ENCODE data around the gene TTC39C.

TTC39C gene

GRCh38 chr18:24014062-24014985 lies at the start of gene TTC39C:
Gene TTC39C (plus strand): TSS chr18:24014754. CDS start chr18:24014872, 118 bp downstream.
- DNase-seq = peak; percentile 96

- peak; percentile 75 for DNase-seq
Measured at GRCh38 chr18:23966909-23967308, 47.6 kb upstream of the TTC39C start.

- peak; percentile 80 for DNase-seq
Measured at GRCh38 chr18:23967321-23968089, 47.0 kb upstream of the TTC39C start.

GRCh38 chr18:23968638-23969604 lies 45.6 kb upstream of the TTC39C start:
- DNase-seq = peak; percentile 81

GRCh38 chr18:23969664-23970063 lies 44.9 kb upstream of the TTC39C start:
- DNase-seq = peak; percentile 45

- peak; percentile 55 for DNase-seq
Measured at GRCh38 chr18:23970161-23971096, 44.1 kb upstream of the TTC39C start.

GRCh38 chr18:23971097-23971440 lies 43.5 kb upstream of the TTC39C start:
- no peak for DNase-seq

GRCh38 chr18:23971666-23972230 lies 42.8 kb upstream of the TTC39C start:
- DNase-seq = no peak

- no peak for DNase-seq
Measured at GRCh38 chr18:23972453-23972852, 42.1 kb upstream of the TTC39C start.

- no peak for DNase-seq
Measured at GRCh38 chr18:23977103-23977502, 37.5 kb upstream of the TTC39C start.

GRCh38 chr18:23977719-23978483 lies 36.7 kb upstream of the TTC39C start:
- peak; percentile 53 for DNase-seq

GRCh38 chr18:23981369-23981980 lies 33.1 kb upstream of the TTC39C start:
- peak; percentile 69 for DNase-seq

- DNase-seq = peak; percentile 68
Measured at GRCh38 chr18:23982155-23983079, 32.1 kb upstream of the TTC39C start.

- DNase-seq = no peak
Measured at GRCh38 chr18:23983112-23983511, 31.4 kb upstream of the TTC39C start.

GRCh38 chr18:23986600-23987359 lies 27.8 kb upstream of the TTC39C start:
- DNase-seq = no peak

- DNase-seq = no peak
Measured at GRCh38 chr18:23990474-23991410, 23.8 kb upstream of the TTC39C start.
